Measurements from ENCODE around the gene UROC1. TPM values are rescaled to one million over a fixed set of nuclear protein-coding genes. Genes with fewer than 3 reads are reported as not detected.

The UROC1 gene
- total RNA-seq, 6 experiments from 2014 or later, result not detected

DNA sequence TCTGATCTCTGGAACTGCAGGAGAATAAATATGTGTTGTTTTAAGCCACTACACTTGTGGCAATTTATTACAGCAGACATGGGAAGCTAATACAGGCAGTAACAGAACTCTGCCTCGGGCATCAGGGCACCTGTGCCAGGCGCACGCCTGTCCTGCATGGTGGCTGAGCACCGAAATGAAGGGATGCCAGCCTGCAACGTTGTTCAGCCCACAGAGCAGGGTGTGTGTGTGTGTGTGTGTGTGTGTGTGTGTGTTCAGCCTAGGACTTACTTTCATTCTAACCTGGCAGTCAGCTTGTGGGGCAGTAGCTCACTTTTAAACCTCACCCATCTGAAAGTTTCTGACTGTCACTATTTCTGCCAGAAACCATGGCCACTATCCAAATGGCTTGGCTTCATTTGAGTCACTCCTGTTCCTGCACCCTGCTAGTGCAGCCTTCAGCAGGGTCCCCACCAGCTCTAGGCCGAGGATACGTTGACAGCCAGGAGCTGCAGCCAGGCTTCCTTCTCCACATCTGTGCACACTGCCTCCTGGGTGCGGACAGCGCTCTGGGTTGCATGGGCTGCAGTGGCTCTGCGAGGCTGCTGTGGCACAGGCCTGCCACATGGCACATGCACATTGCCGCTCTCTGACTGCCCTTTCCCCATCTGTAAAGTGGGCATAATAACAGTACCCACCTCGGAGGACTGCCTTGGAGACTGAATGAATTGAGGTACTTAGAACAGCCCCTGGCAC is 4.5 kb downstream of the UROC1 start:
- Mint-ChIP-seq H3K36me3 (ENCODE audit: low read depth) (no peaks in the 10 kb centered on the region), H3K9me3 (no peaks in the 10 kb centered on the region), H3K27ac (no peak overlapping the region), H3K4me3 (no peak overlapping the region), H3K27me3 (ENCODE audit: insufficient read depth) (peaks cover 8% of the 10 kb centered on the region), H3K4me1 (ENCODE audit: low read depth) (peaks cover 8% of the 10 kb centered on the region; the same call in 1 of the 2 replicates)
- no peak for TF ChIP-seq CTCF (IDR thresholded peaks at IDR 0.05)
- DNase-seq, result no peak

DNA sequence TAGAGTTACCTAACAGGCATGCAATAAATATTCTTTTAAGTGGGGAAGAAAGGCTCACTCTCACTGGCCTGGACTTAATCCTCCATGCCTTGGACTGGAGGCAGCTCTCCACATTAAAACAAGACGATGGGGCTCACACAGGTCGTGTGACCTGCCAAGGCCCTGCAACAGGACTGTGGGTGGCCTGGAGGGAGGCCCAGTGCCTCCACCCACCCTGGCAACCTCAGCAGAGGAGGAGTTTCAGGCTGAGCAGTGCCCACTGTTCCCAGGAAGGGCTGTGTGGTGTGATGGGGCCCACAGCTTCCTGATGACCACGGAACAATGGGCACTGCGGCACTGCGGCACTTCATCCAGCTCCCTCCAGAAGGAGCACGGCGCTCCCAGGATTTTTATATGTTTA is 5.5 kb downstream of the UROC1 start:
- TF ChIP-seq CTCF (IDR thresholded peaks at IDR 0.05), result no peak
- H3K27me3 Mint-ChIP-seq (ENCODE audit: insufficient read depth), result peaks cover 8% of the 10 kb centered on the region
- H3K27ac Mint-ChIP-seq, result no peak overlapping the region
- H3K9me3 Mint-ChIP-seq, result no peaks in the 10 kb centered on the region
- H3K4me1 Mint-ChIP-seq (ENCODE audit: low read depth), result peaks cover 8% of the 10 kb centered on the region; the same call in 1 of the 2 replicates
- no peak overlapping the region for H3K4me3 Mint-ChIP-seq
- DNase-seq, result no peak
- H3K36me3 Mint-ChIP-seq (ENCODE audit: low read depth), result no peaks in the 10 kb centered on the region

- no peak for DNase-seq
- H3K4me1 Mint-ChIP-seq (ENCODE audit: low read depth), result peaks cover 8% of the 10 kb centered on the region; the same call in 1 of the 2 replicates
- no peaks in the 10 kb centered on the region for H3K9me3 Mint-ChIP-seq
- H3K27ac Mint-ChIP-seq, result no peak overlapping the region
- H3K36me3 Mint-ChIP-seq (ENCODE audit: low read depth), result no peaks in the 10 kb centered on the region
- no peak for TF ChIP-seq CTCF (IDR thresholded peaks at IDR 0.05)
- no peak overlapping the region for H3K4me3 Mint-ChIP-seq
- peaks cover 9% of the 10 kb centered on the region for H3K27me3 Mint-ChIP-seq (ENCODE audit: insufficient read depth)
Measured at GRCh38 chr3:126511291-126511690, 6.3 kb downstream of the UROC1 start.

DNA sequence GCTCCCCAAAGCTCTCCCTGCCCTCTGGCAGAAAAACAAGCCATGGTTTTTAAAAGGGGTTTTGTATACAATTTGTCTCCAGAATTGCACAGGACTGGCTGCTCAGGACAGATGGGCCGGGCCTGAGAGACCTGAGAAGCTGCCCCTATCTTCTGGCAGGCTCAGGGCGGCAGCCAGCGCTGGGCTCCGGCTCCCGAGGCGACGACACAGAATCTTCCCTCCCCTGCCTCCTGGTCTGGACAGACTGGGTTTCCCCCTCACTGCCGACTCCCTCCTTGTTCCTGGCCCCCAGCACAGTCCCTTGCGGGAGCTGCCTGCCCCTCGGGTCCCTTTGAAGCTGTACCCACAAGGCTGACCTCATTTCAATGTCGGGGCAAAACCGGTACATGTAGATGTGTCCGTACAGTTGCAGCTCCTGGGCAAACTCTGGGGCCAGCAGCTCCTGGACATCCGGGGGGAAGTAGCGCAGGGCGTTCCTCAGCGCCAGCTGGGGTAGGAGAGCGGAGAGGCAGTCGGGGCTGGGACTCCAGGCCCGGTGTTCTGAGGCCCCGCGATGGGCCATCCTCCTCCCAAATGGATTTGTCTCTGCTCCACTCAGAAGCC is 7.2 kb downstream of the UROC1 start:
- DNase-seq, result no peak

DNA sequence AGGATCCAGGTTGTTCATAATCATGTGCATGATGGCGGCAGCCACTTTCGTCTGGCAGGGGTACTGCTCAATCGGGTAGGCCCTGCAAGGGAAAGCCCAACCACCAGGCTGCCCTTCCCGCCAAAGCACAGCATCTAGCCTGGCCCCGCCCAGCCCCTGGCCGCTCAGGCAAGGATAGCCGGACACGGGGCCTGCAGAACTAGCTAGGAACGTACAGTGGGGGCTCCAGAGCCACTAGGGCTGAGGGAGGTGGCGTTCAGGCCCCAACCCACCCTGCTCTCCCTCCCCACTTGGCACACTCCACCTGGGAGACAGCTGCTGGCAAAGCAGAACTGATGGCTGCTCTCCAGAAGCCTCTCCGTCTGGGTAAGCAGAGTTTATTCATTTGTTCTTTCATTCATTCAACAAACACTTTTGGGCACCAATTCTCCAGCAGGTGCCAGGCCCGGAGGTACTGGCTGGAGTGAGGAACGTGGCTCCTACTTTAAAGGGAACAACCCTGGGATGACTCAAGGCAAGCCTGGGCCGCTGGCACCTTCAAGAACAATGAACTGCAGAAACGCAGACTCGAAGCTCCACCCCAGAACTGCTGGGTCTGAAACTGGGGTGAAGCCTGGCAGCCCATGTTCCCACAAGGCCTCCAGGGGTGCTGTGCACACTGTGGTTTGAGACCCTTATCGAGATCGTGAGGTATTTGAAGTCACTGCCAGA is 7.8 kb downstream of the UROC1 start:
- peaks cover 13% of the 10 kb centered on the region for H3K27me3 Mint-ChIP-seq (ENCODE audit: insufficient read depth)
- no peaks in the 10 kb centered on the region for H3K36me3 Mint-ChIP-seq (ENCODE audit: low read depth)
- no peak overlapping the region for H3K4me3 Mint-ChIP-seq
- peaks cover 8% of the 10 kb centered on the region; the same call in 1 of the 2 replicates for H3K4me1 Mint-ChIP-seq (ENCODE audit: low read depth)
- H3K27ac Mint-ChIP-seq, result no peak overlapping the region
- no peaks in the 10 kb centered on the region for H3K9me3 Mint-ChIP-seq
- peak; percentile 18 for TF ChIP-seq CTCF (IDR thresholded peaks at IDR 0.05)
- no peak for DNase-seq

More for the DNA sequence above, 7.2 kb downstream of the UROC1 start:
- Mint-ChIP-seq H3K36me3 (ENCODE audit: low read depth) (no peaks in the 10 kb centered on the region), H3K27me3 (ENCODE audit: insufficient read depth) (peaks cover 13% of the 10 kb centered on the region), H3K27ac (no peak overlapping the region), H3K9me3 (no peaks in the 10 kb centered on the region), H3K4me3 (no peak overlapping the region), H3K4me1 (ENCODE audit: low read depth) (peaks cover 8% of the 10 kb centered on the region; the same call in 1 of the 2 replicates)
- TF ChIP-seq CTCF (IDR thresholded peaks at IDR 0.05), result no peak

Measured in HFFc6 (cell line).